NCI-H1048 (cell line): ENCODE results near the gene TSPY9.
"Not testable (repeated sequence)": the region's sequence is repeated elsewhere in the genome, so short reads cannot be mapped to it uniquely, and the experiment has no call there.

Experiments used
- DNase-seq: peaks from one replicate; lab custom pipeline; 2025; lab: John Stamatoyannopoulos, UW

The TSPY9 gene

GRCh38 chrY:9486967-9487366, at the start of gene TSPY9:
TSS of gene TSPY9 (plus strand) at chrY:9487267. CDS start at chrY:9487313, 46 bp downstream.
- not testable (repeated sequence) for DNase-seq

- not testable (repeated sequence) for DNase-seq
Measured at GRCh38 chrY:9466655-9467054, 20.4 kb upstream of the TSPY9 start, which contains the start of gene TSPY1. TSS of gene TSPY1 (plus strand) at chrY:9466955. CDS start at chrY:9467001, 46 bp downstream.

GRCh38 chrY:9504396-9504795, 17.3 kb downstream of the TSPY9 start:
- DNase-seq, result not testable (repeated sequence)

- DNase-seq, result not testable (repeated sequence)
Measured at GRCh38 chrY:9516287-9516686, 29.2 kb downstream of the TSPY9 start.

- DNase-seq, result not testable (repeated sequence)
Measured at GRCh38 chrY:9527580-9527979, 40.5 kb downstream of the TSPY9 start, which contains the start of gene TSPY10. TSS of gene TSPY10 (plus strand) at chrY:9527880. CDS start at chrY:9527926, 46 bp downstream.
